HepG2 (cell line): ENCODE measurements around the gene IGLON5. TPM values are rescaled to one million over a fixed set of nuclear protein-coding genes. Genes with fewer than 3 reads are reported as not detected.

Experiments
- ARNT ChIP-seq: fragments of 450-650 bp; IDR thresholded peaks from 2 replicates; pipeline ENCODE4 v1.6.1; 2017
- HNF1B ChIP-seq: sonication (generic); formaldehyde crosslinking; IDR thresholded peaks from 2 replicates; pipeline ENCODE4 v1.5.1; 2020; ENCODE audit warnings: mild to moderate bottlenecking, moderate library complexity, missing genetic modification reagents
- RNF219 ChIP-seq: sonication (generic); formaldehyde crosslinking; IDR thresholded peaks from 2 replicates; pipeline ENCODE4 v1.5.0; 2020; ENCODE audit warnings: mild to moderate bottlenecking, missing genetic modification reagents
- TBX3 ChIP-seq: fragments of 450-650 bp; IDR thresholded peaks from 2 replicates; pipeline ENCODE4 v1.6.1; 2017; ENCODE audit warnings: antibody characterized with exemption, mild to moderate bottlenecking, inconsistent platforms, borderline replicate concordance
- ZBTB3 ChIP-seq: sonication (generic); formaldehyde crosslinking; IDR thresholded peaks from 2 replicates; pipeline ENCODE4 v1.4.0; 2020; ENCODE audit warnings: low read depth, mild to moderate bottlenecking, moderate library complexity, missing genetic modification reagents, borderline replicate concordance
- ZBTB40 ChIP-seq, 2 experiments: fragments of 450-650 bp in 1 of 2; sonication (generic) in 1 of 2; formaldehyde crosslinking in 1 of 2; IDR thresholded peaks; 2 replicates each; pipeline versions ENCODE4 v1.6.1 to v1.8.0; 2016 to 2022; ENCODE audit warnings: antibody characterized with exemption in 1 of 2, mild to moderate bottlenecking in 1 of 2, missing genetic modification reagents in 1 of 2
- ZNF282 ChIP-seq: fragments of 450-650 bp; IDR thresholded peaks from 2 replicates; pipeline ENCODE4 v1.6.1; 2018; ENCODE audit not compliant: partially characterized antibody
- ZNF629 ChIP-seq: sonication (generic); formaldehyde crosslinking; conservative IDR thresholded peaks from 2 replicates; pipeline ENCODE4 v1.5.0; 2020; ENCODE audit warnings: missing genetic modification reagents
- ZNF704 ChIP-seq: sonication (generic); formaldehyde crosslinking; IDR thresholded peaks from 2 replicates; pipeline ENCODE4 v1.8.1; 2023; ENCODE audit warnings: mild to moderate bottlenecking, inconsistent platforms, moderate library complexity, missing genetic modification reagents, borderline replicate concordance
- ZNF841 ChIP-seq: sonication (generic); formaldehyde crosslinking; IDR thresholded peaks from 2 replicates; pipeline ENCODE4 v1.8.1; 2023; ENCODE audit warnings: missing genetic modification reagents, borderline replicate concordance
- ZSCAN20 ChIP-seq: sonication (generic); formaldehyde crosslinking; IDR thresholded peaks from 2 replicates; pipeline ENCODE4 v1.4.0; 2020; ENCODE audit warnings: missing genetic modification reagents, mild to moderate bottlenecking, borderline replicate concordance
- polyA plus RNA-seq, 8 experiments: library from polyadenylated mRNA; depleted of rRNA in 3 of 8; stranded (reverse) in 7 of 8; unstranded in 1 of 8; fragments of >200 nt; fragmentation: Illumina TruSeq in 4 of 8; extraction: Trizol in 4 of 8; gene quantifications; 2 replicates each; pipeline versions ENCODE4 v1.2.1 to v1.2.3, GENCODE V29; 2011 to 2016; ENCODE audit warnings: low read depth in 4 of 8, missing spikeins in 1 of 8, mixed read lengths in 1 of 8; ENCODE audit not compliant: insufficient read depth in 1 of 8
- total RNA-seq, 5 experiments: library from RNA; depleted of rRNA; stranded (reverse); fragments of >200 nt; fragmentation: Illumina TruSeq; extraction: Trizol; gene quantifications; 2 replicates each; pipeline ENCODE4 v1.2.3, GENCODE V29; 2016; ENCODE audit warnings: low read depth in 1 of 5
- TF ChIP-seq, protein P1 (sequence below): sonication (generic); formaldehyde crosslinking; IDR thresholded peaks from 2 replicates; pipeline ENCODE4 v1.4.0; 2020; ENCODE audit warnings: mild to moderate bottlenecking, low read depth, missing genetic modification reagents

Gene IGLON5
- total and polyA plus RNA-seq, 2 of the 13 experiments (the other 11 are each of a cell fraction or from before 2014, with no cell fraction given), result 0.04 to 5.7 TPM

DNA sequence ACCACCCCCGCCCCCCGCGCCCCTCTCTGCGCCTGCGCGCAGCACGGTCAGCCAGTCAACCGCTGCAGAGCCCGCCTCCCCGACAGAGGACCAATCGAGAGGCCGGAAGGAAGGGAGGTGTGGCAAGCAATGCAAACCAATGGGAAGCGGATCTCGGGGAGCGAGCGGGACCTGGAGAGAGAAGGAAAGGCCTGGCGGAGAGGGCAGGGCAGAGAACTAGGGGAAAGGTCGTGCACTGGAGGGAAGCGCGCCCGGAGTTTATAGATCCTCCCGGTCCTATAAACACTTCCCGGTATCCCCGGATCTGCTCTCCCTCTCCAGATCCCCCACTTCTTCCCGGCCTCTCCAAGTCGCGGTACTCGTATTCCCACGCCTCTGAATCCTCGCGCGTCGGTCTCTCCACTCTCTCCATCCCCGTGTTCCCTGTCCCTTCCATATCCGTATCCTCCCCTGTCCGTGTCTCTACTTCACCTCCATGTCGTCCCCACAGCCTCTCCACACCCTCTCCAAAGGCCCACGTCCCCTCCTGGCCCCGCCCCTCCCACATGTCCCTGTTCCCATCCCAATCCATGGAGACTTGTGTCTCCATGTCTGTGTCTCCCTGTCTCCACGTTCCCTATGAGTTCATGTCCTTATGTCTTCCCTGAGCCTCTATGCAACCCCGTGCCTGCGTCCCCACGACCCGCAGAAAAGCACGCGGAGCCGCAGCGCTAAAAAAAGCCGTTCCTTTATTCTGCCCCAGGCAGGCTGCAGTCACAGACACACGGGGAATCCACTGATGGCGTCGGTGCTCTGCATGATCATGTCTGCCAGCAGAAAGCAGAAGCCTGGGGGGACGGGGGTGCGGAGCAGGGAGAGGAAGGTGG is 55.2 kb downstream of the IGLON5 start (continued):
- TF ChIP-seq ZBTB40 (IDR thresholded peaks at IDR 0.05) (no peak; the same call in 1 of the 2 replicates), ZBTB40 (CRISPR knock-in tag; IDR thresholded peaks at IDR 0.05) (no peak; the same call in none of the 2 replicates), ARNT (no peak), ZBTB3 (CRISPR knock-in tag) (no peak), ZNF282 (no peak), ZSCAN20 (CRISPR knock-in tag) (no peak), TBX3 (no peak), ZNF704 (no peak), HNF1B (CRISPR knock-in tag) (peak; percentile 58), ZNF629 (CRISPR knock-in tag) (0 out of 2 replicates have a peak, but pooled peaks have one; percentile 12), RNF219 (CRISPR knock-in tag) (no peak), ZNF841 (no peak)
- TF ChIP-seq, protein P1, sequence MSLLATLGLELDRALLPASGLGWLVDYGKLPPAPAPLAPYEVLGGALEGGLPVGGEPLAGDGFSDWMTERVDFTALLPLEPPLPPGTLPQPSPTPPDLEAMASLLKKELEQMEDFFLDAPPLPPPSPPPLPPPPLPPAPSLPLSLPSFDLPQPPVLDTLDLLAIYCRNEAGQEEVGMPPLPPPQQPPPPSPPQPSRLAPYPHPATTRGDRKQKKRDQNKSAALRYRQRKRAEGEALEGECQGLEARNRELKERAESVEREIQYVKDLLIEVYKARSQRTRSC, result no peak
